Measurements from ENCODE around the gene EHD4.

GRCh38 chr15:41869770-41870688 is 102.3 kb downstream of the EHD4 start:
- no peak for TF ChIP-seq CTCF (IDR thresholded peaks at IDR 0.05; ENCODE audit: low read depth, low read length)
- no peak for TF ChIP-seq EZH2phosphoT487 (IDR thresholded peaks at IDR 0.05; ENCODE audit: low read depth)
